Activated CD4-positive, CD25-positive, alpha-beta regulatory T cell (primary cell): ENCODE results near the gene CARS1.

Source experiments
- DNase-seq, 4 experiments: peaks; one replicate each; lab custom pipeline; 2025; lab: John Stamatoyannopoulos, UW

CARS1 gene

DNA sequence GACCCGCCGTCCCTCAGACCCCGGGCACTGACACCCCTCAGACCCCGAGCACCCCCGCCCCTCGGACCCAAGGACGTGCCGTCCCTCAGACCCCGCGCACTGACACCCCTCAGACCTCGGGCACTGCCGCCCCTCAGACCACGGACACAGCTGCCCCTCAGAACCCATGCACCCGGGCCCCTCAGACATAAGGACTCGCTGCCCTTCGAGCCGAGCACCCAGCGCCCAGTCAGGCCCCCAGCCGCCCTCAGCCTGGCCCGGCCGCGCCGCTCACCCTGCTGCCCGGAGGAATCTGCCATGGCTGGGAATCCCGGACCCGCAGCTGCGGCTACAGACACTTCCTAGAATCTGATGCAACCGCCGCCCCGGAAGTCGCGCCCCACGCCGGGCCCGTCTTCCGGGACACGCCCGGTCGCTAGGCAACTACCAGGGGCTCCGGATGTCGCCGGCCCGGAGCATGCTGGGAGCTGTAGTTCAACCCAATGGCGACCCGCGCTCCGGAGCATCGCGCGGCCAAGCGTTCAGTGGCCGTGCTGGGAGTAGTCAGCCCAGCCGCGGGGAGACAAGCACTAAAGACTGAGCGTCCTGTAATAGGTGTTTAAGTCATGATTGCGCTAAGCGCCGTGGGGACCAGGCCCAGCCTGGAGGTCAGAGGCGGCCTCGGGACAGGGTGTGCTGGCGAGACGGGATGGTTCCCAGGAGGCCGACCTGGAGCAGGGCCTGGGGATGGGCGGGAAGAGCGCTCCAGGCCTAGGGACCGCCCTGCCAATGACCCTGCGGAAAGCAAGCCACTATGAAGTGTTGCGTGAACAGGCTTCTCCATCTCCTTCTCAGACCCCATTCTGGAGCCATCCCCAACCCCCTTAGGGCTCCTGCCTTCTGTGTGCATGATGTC is at the start of gene CARS1:
Gene CARS1, minus strand, starts transcription at position 355 of the 895 bp plus-strand sequence. Its CDS starts 56 bp downstream, at position 299.
- peak; percentile 78 to 92 (median 88) for DNase-seq

GRCh38 chr11:3105791-3106735 is 48.8 kb upstream of the CARS1 start:
- no peak for DNase-seq

DNA sequence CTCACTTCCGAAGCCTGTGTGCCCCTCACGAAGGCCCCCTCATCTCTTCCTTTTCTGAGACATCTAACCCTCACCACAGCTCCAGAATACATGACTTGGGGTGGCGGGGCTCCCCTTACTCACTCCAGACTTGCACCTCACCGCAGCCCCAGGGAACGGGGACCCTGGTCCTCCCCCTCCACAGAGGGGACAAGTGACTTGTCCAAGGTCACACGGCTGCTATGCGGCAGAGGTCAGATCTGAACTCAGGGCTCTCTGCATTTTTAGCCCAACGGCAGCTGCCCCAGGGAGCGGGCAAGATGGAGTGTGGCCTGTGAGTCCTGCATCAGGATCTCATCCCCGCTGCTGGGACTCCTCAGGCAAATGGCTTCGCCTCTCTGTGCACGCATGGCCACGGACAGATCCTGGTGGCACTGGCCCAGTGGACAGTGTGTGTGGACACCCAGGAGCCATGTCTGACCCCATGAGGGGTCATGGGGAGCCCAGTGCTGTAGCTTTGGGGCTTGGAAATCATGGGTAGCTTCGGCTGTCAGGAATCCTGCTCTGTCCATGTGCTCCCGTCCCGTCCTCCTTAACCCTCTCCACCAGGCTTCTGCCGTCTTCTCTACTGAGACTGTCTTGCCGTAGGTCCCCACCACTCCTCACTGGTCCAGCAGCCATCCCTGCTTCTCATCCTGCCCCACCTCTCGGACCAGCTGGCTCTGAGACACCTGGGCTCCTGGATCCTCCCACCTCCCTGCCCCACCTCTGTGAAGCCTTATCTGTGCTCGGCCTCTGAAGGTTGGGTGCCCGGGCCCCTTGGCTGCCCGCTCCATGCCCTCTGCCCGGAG is 48.0 kb upstream of the CARS1 start:
- DNase-seq = no peak

- DNase-seq = no peak
Observed at GRCh38 chr11:3104051-3104714, 47.0 kb upstream of the CARS1 start.

- no peak for DNase-seq
Observed at GRCh38 chr11:3103076-3103475, 45.9 kb upstream of the CARS1 start.

GRCh38 chr11:3102641-3102921 is 45.4 kb upstream of the CARS1 start:
- no peak for DNase-seq

GRCh38 chr11:3101921-3102640 is 44.9 kb upstream of the CARS1 start:
- no peak for DNase-seq

DNA sequence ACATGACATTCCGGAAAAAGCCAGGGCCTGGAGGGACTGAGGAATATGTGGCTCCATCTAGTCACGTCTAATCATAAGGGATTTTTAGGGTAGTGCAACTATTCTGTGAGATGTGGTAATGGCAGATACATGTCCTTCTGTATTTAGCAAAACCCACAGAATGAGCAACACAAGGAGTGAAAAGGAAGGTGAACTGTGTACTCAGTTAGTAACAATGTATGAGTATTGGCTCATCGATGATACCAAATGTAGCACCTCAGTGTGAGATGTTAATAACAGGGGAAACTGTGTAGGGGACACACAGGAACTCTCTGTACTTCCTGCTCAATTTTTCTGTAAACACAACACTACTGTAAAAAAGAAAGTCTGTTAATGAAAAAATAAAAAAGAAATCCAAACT is 42.0 kb upstream of the CARS1 start:
- no peak for DNase-seq

DNA sequence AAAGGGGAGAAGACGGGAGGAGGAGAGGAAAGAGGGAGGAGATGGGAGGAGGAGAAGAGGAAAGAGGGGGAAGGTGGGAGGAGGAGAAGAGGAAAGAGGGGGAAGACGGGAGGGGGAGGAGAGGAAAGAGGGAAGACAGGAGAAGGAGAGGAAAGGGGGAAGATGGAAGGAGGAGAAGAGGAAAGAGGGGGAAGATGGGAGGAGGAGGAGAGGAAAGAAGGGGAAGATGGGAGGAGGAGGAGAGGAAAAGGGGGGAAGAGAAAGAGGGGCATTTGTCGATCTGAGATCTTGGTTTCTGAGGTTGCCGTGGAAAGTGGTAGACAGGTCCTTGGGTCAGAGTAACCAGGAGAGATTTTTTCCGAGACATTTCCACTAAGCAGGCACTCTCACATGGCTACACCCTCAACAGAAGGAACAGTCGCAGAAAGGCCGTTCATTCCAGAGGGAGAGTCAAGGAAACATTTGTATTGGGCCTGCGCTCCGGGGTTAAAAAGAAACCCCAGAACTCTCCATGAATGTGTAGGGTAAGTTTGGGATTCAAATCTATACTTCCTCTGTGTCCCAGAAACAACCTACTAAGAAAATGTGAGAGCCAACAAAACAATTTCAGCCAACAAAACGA is 39.8 kb upstream of the CARS1 start:
- DNase-seq = no peak

- no peak for DNase-seq
Observed at GRCh38 chr11:3095712-3096361, 38.6 kb upstream of the CARS1 start.

DNA sequence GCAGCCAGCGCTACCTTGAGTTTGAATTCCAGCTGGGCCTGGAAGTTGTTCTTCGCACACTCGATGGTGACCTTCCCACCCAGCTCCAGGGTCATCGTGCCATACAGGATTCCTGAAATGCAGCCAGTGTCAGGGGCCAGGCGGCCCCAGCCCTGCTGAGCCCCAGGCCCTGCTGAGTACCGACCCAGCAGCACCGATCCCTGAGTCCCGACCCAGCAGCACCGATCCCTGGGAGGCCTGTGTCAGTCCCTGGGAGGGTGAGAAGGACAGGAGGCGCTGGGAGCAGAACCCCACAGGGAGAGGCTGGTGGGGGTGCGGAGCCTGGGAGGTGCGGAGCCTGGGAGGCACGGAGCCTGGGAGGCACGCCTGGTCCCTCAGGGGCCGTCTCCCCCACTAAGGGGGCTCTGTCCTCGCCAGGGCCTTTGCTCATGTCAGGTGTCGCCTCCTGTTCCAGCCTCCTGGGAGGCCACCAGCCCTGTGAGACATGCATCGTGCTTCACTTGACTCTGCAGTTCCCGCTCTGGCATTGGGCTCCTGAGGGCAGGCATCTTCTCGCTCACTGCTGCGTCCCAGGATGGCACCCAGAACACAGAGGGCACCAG is 37.1 kb upstream of the CARS1 start:
- DNase-seq = no peak

- DNase-seq = no peak
Observed at GRCh38 chr11:3093281-3094191, 36.3 kb upstream of the CARS1 start.

- no peak for DNase-seq
Observed at GRCh38 chr11:3092603-3093141, 35.4 kb upstream of the CARS1 start.

GRCh38 chr11:3091846-3092602 is 34.8 kb upstream of the CARS1 start:
- DNase-seq = peak; percentile 35 to 56 (median 42)

- DNase-seq = no peak
Observed at GRCh38 chr11:3091081-3091845, 34.0 kb upstream of the CARS1 start.

DNA sequence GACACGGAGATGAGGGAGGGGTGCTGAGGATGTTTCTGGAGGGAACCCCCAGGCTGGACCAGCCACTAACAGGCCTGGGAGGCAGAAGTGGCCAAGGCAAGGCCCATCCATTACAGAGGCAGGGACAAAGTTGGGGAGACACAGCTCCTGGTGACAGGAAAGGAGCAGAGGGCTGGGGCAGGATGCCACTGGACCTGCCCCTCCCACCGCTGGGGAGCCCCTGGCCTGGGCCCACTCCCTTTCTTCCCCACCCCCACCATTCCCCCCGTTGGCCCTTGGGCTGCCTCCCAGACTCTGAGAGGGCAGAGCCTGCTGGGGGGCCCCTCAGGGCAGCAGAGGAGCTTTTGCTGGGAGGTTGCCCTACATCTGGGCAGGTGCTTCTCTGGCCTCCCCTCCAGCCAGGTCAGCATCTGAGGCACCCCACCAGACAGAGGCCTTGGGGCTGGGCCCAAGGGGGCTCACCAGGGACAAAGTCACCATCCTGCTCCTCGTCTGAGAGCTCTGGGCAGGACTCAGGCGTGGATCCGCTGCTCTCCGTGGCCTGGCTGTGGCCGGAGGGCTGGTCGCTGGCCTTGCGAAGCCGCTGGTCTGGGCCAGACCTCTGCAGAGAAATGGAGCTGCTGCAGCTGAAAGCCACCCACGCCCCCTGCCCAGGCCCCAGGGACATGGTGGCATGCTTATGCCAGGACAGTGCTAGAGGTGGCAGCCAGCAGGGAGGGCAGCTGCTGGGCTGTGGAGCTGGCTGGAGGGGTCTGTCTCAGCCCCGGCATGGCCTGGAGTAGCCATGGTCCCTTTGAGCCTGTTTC is 33.1 kb upstream of the CARS1 start:
- no peak for DNase-seq
